GM12891 (cell line): ENCODE results near the gene POLD1.

ENCODE experiments used
- PAX5 ChIP-seq: IDR thresholded peaks from 2 replicates; pipeline ENCODE4 v1.6.1; 2011; ENCODE audit warnings: low read length, moderate library complexity, mild to moderate bottlenecking; ENCODE audit not compliant: insufficient read depth, severe bottlenecking
- POLR2A ChIP-seq: IDR thresholded peaks from 2 replicates; pipeline ENCODE4 v1.6.1; 2011; ENCODE audit warnings: low read depth, low read length, control low read depth
- POLR2AphosphoS5 ChIP-seq: IDR thresholded peaks from 2 replicates; pipeline ENCODE4 v1.6.1; 2011; ENCODE audit warnings: low read depth, low read length, control low read depth
- TAF1 ChIP-seq: IDR thresholded peaks from 2 replicates; pipeline ENCODE4 v1.6.1; 2011; ENCODE audit warnings: low read depth, low read length, control low read depth

DNA sequence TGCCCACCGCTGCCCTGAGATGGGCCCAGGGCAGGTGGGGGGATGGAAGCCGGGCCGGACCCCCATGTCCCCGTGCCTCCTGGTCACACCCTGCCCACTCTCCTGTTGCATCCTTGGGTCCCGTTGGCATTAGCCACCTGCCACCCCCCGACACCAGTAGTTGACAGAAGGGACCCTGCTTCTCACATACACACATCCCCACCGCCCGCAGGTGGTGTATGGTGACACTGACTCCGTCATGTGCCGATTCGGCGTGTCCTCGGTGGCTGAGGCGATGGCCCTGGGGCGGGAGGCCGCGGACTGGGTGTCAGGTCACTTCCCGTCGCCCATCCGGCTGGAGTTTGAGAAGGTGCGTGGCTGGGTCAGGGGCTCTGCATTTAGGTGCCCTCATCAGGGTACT lies 29.4 kb downstream of the POLD1 start:
- TF ChIP-seq TAF1 (no peak), POLR2AphosphoS5 (no peak), POLR2A (no peak), PAX5 (no peak)
